Suprapubic skin (tissue), 4 donors: ENCODE measurements around the gene LRBA. TPM values are rescaled to one million over a fixed set of nuclear protein-coding genes. Genes with fewer than 3 reads are reported as not detected.

Source experiments
- DNase-seq, 2 donors: peaks; one replicate each; pipeline ENCODE4 v3.0.0-alpha.2; 2019; ENCODE audit warnings: low spot score in 2 of 2
- H3K27ac ChIP-seq: fragments of 200-600 bp; sonication (generic); one replicate; pipeline ENCODE4 v1.5.1; 2019
- H3K27me3 ChIP-seq: fragments of 200-600 bp; sonication (generic); one replicate; pipeline ENCODE4 v1.5.1; 2019
- H3K36me3 ChIP-seq: fragments of 200-600 bp; sonication (generic); one replicate; pipeline ENCODE4 v1.5.1; 2019
- H3K4me1 ChIP-seq: fragments of 200-600 bp; sonication (generic); one replicate; pipeline ENCODE4 v1.5.1; 2019
- H3K4me3 ChIP-seq: fragments of 200-600 bp; sonication (generic); one replicate; pipeline ENCODE4 v1.5.1; 2019; ENCODE audit warnings: mild to moderate bottlenecking
- H3K9me3 ChIP-seq: fragments of 200-600 bp; sonication (generic); one replicate; pipeline ENCODE4 v1.5.1; 2019
- EP300 ChIP-seq: sonication (generic); formaldehyde crosslinking; IDR thresholded peaks from one replicate; pipeline ENCODE4 v1.6.1; 2017; ENCODE audit warnings: antibody characterized with exemption
- POLR2A ChIP-seq, 2 donors: fragments of 450-650 bp; IDR thresholded peaks; one replicate each; pipeline ENCODE4 v1.6.1; 2017; ENCODE audit warnings: antibody characterized with exemption in 2 of 2, mild to moderate bottlenecking in 2 of 2, moderate library complexity in 2 of 2
- POLR2AphosphoS5 ChIP-seq, 3 donors: sonication (generic); formaldehyde crosslinking; IDR thresholded peaks; one replicate each; pipeline ENCODE4 v1.6.1; 2017; ENCODE audit warnings: antibody characterized with exemption in 3 of 3
- WGBS: methylation state at CpG from one replicate; pipeline ENCODE4 v1.1.5; 2018; 5-methylcytosine and 5-hydroxymethylcytosine counted together
- total RNA-seq, 4 donors: library from RNA; depleted of rRNA; stranded (reverse); fragments of >200 nt; gene quantifications; one replicate each; pipeline ENCODE4 v1.1.0, GENCODE V29; 2016
- TF ChIP-seq, protein P1 (sequence below), 2 donors: fragments of 200-600 bp in 1 of 2; fragments of 450-650 bp in 1 of 2; sonication (generic) in 1 of 2; IDR thresholded peaks; one replicate each; pipeline ENCODE4 v1.5.1; 2016 to 2019; ENCODE audit warnings: antibody characterized with exemption in 2 of 2, mild to moderate bottlenecking in 1 of 2, moderate library complexity in 1 of 2

LRBA gene
- total RNA-seq, 4 donors from 2014 or later = 64.6 to 128 (median 81.0) TPM

DNA sequence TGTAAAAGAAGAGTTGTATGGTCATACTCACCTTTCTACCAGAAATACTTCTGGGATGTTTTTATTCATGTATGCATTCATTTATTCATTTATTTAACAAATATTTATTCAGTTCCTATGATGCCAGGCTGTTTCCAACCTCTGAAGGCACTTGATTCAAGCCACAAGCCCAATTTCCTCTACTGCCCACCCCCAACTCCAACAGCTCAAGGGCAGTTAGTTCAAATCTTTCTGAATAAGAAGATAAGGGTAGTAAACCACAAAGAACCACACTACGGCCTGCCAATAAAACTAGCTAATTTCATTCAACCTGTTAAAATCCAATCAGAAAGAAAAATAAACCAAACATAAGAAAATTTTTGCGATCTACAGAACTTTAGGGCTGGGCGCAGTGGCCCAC lies 31.2 kb downstream of the LRBA start:
- TF ChIP-seq, protein P1, sequence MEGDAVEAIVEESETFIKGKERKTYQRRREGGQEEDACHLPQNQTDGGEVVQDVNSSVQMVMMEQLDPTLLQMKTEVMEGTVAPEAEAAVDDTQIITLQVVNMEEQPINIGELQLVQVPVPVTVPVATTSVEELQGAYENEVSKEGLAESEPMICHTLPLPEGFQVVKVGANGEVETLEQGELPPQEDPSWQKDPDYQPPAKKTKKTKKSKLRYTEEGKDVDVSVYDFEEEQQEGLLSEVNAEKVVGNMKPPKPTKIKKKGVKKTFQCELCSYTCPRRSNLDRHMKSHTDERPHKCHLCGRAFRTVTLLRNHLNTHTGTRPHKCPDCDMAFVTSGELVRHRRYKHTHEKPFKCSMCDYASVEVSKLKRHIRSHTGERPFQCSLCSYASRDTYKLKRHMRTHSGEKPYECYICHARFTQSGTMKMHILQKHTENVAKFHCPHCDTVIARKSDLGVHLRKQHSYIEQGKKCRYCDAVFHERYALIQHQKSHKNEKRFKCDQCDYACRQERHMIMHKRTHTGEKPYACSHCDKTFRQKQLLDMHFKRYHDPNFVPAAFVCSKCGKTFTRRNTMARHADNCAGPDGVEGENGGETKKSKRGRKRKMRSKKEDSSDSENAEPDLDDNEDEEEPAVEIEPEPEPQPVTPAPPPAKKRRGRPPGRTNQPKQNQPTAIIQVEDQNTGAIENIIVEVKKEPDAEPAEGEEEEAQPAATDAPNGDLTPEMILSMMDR (IDR thresholded peaks at IDR 0.05) = no peak
- TF ChIP-seq POLR2A (IDR thresholded peaks at IDR 0.05) = no peak
- TF ChIP-seq POLR2AphosphoS5 (IDR thresholded peaks at IDR 0.05) = no peak
- TF ChIP-seq EP300 = no peak

DNA sequence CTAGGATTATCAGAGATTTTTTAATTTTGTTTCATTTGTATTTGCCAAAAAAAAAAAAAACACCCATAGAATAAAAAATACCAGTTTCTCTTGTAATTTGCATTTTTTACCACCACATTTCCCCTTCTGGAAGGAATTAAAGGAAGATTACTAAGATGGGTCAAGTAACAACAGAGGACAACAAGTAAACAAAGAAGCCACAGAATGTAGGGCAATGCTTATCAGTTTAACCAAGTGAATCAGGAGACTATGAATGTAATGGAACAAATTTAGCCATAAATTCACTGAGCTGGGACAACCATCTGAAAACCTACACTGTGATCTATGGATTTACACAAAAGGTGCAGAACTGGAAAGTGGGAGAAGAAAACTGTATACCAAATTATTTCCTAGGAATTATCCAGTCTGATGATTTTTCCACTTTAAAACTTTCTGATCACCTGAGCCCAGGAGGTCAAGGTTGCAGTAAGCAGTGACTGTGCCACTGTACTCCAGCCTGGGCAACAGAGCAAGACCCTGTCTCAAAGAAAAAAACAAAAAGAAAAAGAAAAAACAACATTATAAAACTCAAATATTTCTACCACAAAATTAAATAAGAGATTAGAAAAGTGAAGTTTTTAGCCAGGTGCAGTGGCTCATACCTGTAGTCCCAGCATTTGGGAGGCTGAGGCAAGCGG lies 32.4 kb downstream of the LRBA start:
- H3K4me1 ChIP-seq = no peaks in the 10 kb centered on the region
- no peak for DNase-seq
- 100% methylated on average over 1 of the region's 1 CpG for WGBS
- no peak for TF ChIP-seq POLR2A (IDR thresholded peaks at IDR 0.05)
- TF ChIP-seq, protein P1 (IDR thresholded peaks at IDR 0.05) = no peak
- TF ChIP-seq EP300 = no peak
- no peak for TF ChIP-seq POLR2AphosphoS5 (IDR thresholded peaks at IDR 0.05)
- H3K27ac ChIP-seq = no peak overlapping the region
- H3K36me3 ChIP-seq = no peaks in the 10 kb centered on the region
- H3K4me3 ChIP-seq = no peak overlapping the region
- H3K27me3 ChIP-seq = no peaks in the 10 kb centered on the region
- H3K9me3 ChIP-seq = no peaks in the 10 kb centered on the region

More for the DNA sequence above, 31.2 kb downstream of the LRBA start:
- no peaks in the 10 kb centered on the region for H3K27me3 ChIP-seq
- H3K27ac ChIP-seq = no peak overlapping the region
- no peaks in the 10 kb centered on the region for H3K36me3 ChIP-seq
- 93% methylated on average over 3 of the region's 3 CpGs for WGBS
- no peak overlapping the region for H3K4me3 ChIP-seq
- DNase-seq = no peak
- H3K9me3 ChIP-seq = no peaks in the 10 kb centered on the region
- no peaks in the 10 kb centered on the region for H3K4me1 ChIP-seq

DNA sequence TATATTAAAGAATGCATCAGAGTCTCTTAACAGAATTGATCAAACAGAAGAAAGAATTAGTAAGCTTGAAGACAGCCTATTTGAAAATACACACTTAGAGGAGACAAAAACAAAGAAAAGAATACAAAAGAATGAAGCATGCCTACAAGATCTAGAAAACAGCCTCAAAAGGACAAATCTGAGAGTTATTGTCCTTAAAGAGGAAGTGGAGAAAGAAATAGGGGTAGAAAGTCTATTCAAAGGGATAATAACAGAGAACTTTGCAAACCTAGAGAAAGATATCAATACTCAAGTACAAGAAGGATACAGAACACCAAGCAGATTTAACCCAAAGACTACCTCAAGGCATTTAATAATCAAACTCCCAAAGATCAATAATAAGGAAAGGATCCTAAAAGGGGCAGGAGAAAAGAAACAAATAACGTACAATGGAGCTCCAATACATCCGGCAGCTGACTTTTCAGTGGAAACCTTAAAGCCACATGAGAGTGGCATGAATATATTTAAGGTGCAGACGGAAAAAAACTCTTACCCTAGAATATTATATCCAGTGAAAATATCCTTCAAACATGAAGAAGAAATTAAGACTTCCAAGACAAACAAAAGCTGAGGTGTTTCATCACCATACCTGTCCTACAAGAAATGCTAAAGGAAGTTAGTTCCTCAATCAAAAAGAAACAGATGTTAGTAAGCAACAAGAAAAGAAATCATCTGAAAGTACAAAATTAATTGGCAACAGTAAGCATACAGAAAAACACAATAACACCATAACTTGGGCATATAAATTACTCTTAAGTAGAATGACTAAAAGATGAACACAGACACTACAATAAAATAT lies 36.1 kb downstream of the LRBA start:
- H3K36me3 ChIP-seq = no peaks in the 10 kb centered on the region
- H3K27me3 ChIP-seq = no peaks in the 10 kb centered on the region
- TF ChIP-seq, protein P1 (IDR thresholded peaks at IDR 0.05) = no peak
- TF ChIP-seq POLR2AphosphoS5 (IDR thresholded peaks at IDR 0.05) (no peak), EP300 (no peak), POLR2A (IDR thresholded peaks at IDR 0.05) (no peak)
- WGBS = 97% methylated on average over 3 of the region's 3 CpGs
- H3K9me3 ChIP-seq = no peaks in the 10 kb centered on the region
- H3K4me3 ChIP-seq = no peak overlapping the region
- DNase-seq = no peak
- H3K27ac ChIP-seq = no peak overlapping the region
- no peaks in the 10 kb centered on the region for H3K4me1 ChIP-seq

DNA sequence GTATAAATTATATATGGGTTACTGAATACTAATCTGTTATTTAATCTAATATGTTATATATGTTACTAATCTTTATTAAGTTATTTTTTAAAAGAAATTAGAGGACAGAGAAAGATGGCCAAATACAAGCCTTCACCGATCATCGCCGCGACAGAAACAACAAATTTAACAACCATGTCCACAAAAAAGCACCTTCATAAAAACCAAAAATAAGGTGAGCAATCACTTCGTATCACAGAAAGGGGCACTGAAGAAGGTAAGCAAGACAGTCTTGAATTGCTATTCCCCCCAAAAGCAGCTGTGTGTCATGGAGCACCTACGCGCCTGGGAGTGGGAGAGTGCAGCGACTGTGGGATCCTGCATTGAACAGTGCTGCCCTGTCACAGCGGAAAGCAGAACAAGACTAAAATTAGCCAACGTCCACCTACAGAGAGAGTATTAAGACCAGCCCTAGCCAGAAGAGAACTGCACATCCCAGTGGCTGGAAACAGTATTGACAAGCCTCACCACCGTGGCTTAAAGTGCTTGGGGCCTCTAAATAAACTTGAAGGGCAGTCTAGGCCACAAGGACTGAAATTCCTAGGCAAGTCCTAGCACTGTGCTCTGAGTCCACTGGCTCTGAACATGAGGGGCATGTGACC lies 38.5 kb downstream of the LRBA start:
- DNase-seq = no peak
- Histone ChIP-seq H3K9me3 (no peaks in the 10 kb centered on the region), H3K27ac (no peak overlapping the region), H3K27me3 (no peaks in the 10 kb centered on the region), H3K36me3 (no peaks in the 10 kb centered on the region), H3K4me3 (no peak overlapping the region), H3K4me1 (no peaks in the 10 kb centered on the region)
- WGBS = 84% methylated on average over 11 of the region's 11 CpGs
- TF ChIP-seq, protein P1 (IDR thresholded peaks at IDR 0.05) = no peak
- TF ChIP-seq POLR2A (IDR thresholded peaks at IDR 0.05) (no peak), EP300 (no peak), POLR2AphosphoS5 (IDR thresholded peaks at IDR 0.05) (no peak)

DNA sequence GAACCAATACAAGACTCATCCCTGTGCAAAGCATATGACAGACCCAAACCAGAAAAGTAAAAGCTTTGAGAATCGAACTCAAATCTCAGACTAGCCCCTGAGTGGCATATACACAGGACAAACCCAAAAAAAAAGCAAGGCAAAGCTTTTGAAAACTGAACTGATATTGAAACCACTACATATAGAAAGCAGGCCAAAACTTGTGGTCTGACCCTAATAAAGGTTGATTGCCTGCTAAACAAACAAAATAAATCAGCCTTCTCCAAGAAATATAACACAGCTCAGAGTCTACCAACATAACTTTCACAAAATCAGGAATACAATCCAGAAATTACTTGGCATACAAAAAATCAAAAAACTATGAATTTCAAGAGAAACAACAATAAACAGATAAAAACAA lies 40.3 kb downstream of the LRBA start:
- Histone ChIP-seq H3K9me3 (no peaks in the 10 kb centered on the region), H3K27ac (no peak overlapping the region), H3K4me3 (no peak overlapping the region), H3K4me1 (no peaks in the 10 kb centered on the region), H3K27me3 (no peaks in the 10 kb centered on the region), H3K36me3 (no peaks in the 10 kb centered on the region)
- no peak for TF ChIP-seq POLR2A (IDR thresholded peaks at IDR 0.05)
- TF ChIP-seq EP300 = no peak
- TF ChIP-seq, protein P1 (IDR thresholded peaks at IDR 0.05) = no peak
- no peak for TF ChIP-seq POLR2AphosphoS5 (IDR thresholded peaks at IDR 0.05)
- 85% methylated on average over 1 of the region's 1 CpG for WGBS
- no peak for DNase-seq
